Measurements from ENCODE around the gene MCUB. TPM values are rescaled to one million over a fixed set of nuclear protein-coding genes. Genes with fewer than 3 reads are reported as not detected.

The MCUB gene
- total RNA-seq, 2 experiments from 2014 or later = 72.7 to 76.1 TPM

DNA sequence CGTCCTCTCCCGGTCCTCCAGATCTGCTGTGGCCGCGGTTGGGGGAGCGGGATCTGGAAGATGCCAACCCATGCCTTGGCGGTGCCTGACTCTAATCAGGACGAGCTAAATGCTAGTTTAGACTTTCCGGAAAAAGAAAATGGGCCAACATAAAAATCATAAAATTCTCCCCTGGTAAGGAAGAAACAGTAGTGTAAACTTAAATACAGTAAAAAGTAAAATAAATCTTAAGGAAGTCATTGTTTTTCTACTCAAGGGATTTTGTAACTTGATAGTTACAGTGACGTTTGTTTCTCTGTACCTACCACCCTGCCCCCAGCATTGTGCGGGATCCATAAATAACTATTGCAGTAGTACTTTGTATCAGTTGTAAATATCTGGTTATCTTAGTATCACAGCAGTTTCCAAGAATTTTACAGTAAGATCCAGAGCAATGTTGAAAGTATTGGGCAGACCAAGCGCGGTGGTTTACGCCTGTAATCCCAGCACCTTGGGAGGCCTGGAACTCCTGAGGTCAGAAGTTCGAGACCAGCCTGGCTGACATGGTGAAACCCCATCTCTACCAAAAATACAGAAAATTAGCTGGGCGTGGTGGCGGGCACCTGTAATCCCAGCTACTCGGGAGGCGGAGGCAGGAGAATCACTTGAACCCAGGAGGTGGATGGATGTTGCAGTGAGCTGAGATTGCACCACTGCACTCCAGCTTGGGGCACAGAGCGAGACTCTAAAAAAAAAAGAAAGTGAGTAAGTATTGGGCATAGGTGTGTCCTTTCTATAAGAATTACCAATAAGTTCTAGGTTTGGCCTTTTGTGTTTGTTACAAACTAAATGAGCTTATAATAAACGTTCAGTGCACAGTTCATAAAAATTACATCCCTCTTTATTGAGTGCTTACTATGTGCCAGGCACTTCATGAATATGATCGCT, 170.8 kb downstream of the MCUB start:
- DNase-seq = no peak
- H3K36me3 Mint-ChIP-seq = peaks cover 6% of the 10 kb centered on the region
- H3K4me3 Mint-ChIP-seq = peak overlapping the region; percentile 79
- H3K4me1 Mint-ChIP-seq = peaks cover 12% of the 10 kb centered on the region
- no peaks in the 10 kb centered on the region for H3K27me3 Mint-ChIP-seq
- H3K9me3 Mint-ChIP-seq = no peaks in the 10 kb centered on the region
- H3K27ac Mint-ChIP-seq = peak overlapping the region; percentile 74

GRCh38 chr4:109733728-109734127, 173.7 kb downstream of the MCUB start:
- no peak for DNase-seq
- Mint-ChIP-seq H3K27me3 (peaks cover 4% of the 10 kb centered on the region), H3K4me1 (peaks cover 4% of the 10 kb centered on the region), H3K4me3 (no peak overlapping the region), H3K27ac (no peak overlapping the region), H3K36me3 (no peaks in the 10 kb centered on the region), H3K9me3 (no peaks in the 10 kb centered on the region)

DNA sequence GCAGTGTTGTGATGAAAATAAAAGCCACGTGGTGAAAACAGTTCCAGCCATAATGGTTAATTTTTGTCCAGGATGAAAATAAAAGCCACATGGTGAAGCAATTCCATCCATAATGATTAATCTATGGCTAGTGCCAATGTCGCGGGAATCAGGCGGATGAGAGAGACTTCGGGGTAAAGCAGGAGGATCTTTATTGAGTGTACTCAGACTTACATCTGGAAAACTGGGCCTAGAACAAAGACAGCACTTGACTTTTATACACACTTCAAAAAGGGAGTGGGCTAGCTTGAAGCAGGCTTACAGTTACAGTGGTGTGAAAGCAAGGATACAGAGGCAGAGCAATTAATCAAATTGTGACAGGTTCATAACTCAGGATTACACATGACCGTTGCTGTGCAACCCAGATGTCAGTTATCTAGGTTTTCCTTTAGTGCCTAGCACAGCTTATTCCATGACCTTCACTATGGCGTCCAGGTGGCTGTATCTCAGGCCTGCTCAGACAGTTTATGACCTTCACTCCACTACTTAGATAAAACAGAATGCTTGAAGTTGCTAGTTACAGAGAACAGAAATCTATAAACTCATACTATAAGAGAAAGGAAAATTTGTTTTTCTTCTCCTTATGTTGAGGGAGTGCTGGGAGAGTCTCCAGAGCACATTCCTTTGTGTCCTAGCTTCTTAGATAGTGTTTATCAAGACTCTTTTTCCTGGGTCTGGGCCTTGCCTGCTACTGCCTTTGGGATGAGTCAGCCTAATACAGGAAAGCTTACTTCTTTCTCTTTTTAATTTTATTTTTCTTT, 175.7 kb downstream of the MCUB start:
- Mint-ChIP-seq H3K4me1 (no peaks in the 10 kb centered on the region), H3K4me3 (no peak overlapping the region), H3K27ac (no peak overlapping the region), H3K9me3 (no peaks in the 10 kb centered on the region), H3K36me3 (no peaks in the 10 kb centered on the region), H3K27me3 (peaks cover 4% of the 10 kb centered on the region)
- DNase-seq = no peak

Other genes with a start within 250 kb of the MCUB start
- 10 to 100 TPM; 22.9 to 23.9 TPM for gene SEC24B, start 126.4 kb upstream of the MCUB start, total RNA-seq
- 10 to 100 TPM; 22.2 to 23.5 TPM for gene CASP6, start 143.2 kb downstream of the MCUB start, total RNA-seq
- gene PLA2G12A, start 169.8 kb downstream of the MCUB start, total RNA-seq = 10 to 100 TPM; 24.0 to 31.2 TPM
- not detected for gene CFI, start 241.8 kb downstream of the MCUB start, total RNA-seq

All from activated naive CD8-positive, alpha-beta T cell treated with anti-CD3 and anti-CD28 coated beads for 36 hours (primary cell).